ENCODE measurements around the gene RNPEPL1.

The RNPEPL1 gene

GRCh38 chr2:240622531-240623235 lies 54.4 kb downstream of the RNPEPL1 start:
- TF ChIP-seq GATA2 (IDR thresholded peaks at IDR 0.05; ENCODE audit: low read depth, low read length), result no peak
- no peak for TF ChIP-seq GATA3 (IDR thresholded peaks at IDR 0.05; ENCODE audit: low read depth, low read length)

GRCh38 chr2:240623531-240624010 lies 55.3 kb downstream of the RNPEPL1 start:
- TF ChIP-seq GATA2 (IDR thresholded peaks at IDR 0.05; ENCODE audit: low read depth, low read length) (no peak), GATA3 (IDR thresholded peaks at IDR 0.05; ENCODE audit: low read depth, low read length) (no peak)

GRCh38 chr2:240624011-240624949 lies 56.0 kb downstream of the RNPEPL1 start:
- TF ChIP-seq GATA2 (IDR thresholded peaks at IDR 0.05; ENCODE audit: low read depth, low read length) (no peak), GATA3 (IDR thresholded peaks at IDR 0.05; ENCODE audit: low read depth, low read length) (no peak)

GRCh38 chr2:240624950-240625621 lies 56.8 kb downstream of the RNPEPL1 start, which contains the start of gene GPR35:
TSS of gene GPR35 (plus strand) at chr2:240625480. CDS start at chr2:240629953, 4,473 bp downstream.
- TF ChIP-seq GATA2 (IDR thresholded peaks at IDR 0.05; ENCODE audit: low read depth, low read length) (no peak), GATA3 (IDR thresholded peaks at IDR 0.05; ENCODE audit: low read depth, low read length) (no peak)

- no peak for TF ChIP-seq GATA3 (IDR thresholded peaks at IDR 0.05; ENCODE audit: low read depth, low read length)
- no peak for TF ChIP-seq GATA2 (IDR thresholded peaks at IDR 0.05; ENCODE audit: low read depth, low read length)
Observed at GRCh38 chr2:240626531-240627300, 58.4 kb downstream of the RNPEPL1 start.

- TF ChIP-seq GATA3 (IDR thresholded peaks at IDR 0.05; ENCODE audit: low read depth, low read length) (no peak), GATA2 (IDR thresholded peaks at IDR 0.05; ENCODE audit: low read depth, low read length) (no peak)
Observed at GRCh38 chr2:240627736-240628506, 59.6 kb downstream of the RNPEPL1 start.

- TF ChIP-seq GATA3 (IDR thresholded peaks at IDR 0.05; ENCODE audit: low read depth, low read length) (no peak), GATA2 (IDR thresholded peaks at IDR 0.05; ENCODE audit: low read depth, low read length) (no peak)
Observed at GRCh38 chr2:240628507-240628807, 60.2 kb downstream of the RNPEPL1 start.

GRCh38 chr2:240628808-240629618 lies 60.7 kb downstream of the RNPEPL1 start:
- TF ChIP-seq GATA3 (IDR thresholded peaks at IDR 0.05; ENCODE audit: low read depth, low read length) (no peak), GATA2 (IDR thresholded peaks at IDR 0.05; ENCODE audit: low read depth, low read length) (no peak)

DNA sequence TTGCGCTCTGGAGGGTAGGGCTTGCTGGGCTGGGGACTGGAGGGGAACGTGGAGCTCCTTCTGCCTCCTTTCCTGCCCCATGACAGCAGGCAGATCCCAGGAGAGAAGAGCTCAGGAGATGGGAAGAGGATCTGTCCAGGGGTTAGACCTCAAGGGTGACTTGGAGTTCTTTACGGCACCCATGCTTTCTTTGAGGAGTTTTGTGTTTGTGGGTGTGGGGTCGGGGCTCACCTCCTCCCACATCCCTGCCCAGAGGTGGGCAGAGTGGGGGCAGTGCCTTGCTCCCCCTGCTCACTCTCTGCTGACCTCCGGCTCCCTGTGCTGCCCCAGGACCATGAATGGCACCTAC lies 61.3 kb downstream of the RNPEPL1 start:
- TF ChIP-seq GATA3 (IDR thresholded peaks at IDR 0.05; ENCODE audit: low read depth, low read length) (no peak), GATA2 (IDR thresholded peaks at IDR 0.05; ENCODE audit: low read depth, low read length) (no peak)

DNA sequence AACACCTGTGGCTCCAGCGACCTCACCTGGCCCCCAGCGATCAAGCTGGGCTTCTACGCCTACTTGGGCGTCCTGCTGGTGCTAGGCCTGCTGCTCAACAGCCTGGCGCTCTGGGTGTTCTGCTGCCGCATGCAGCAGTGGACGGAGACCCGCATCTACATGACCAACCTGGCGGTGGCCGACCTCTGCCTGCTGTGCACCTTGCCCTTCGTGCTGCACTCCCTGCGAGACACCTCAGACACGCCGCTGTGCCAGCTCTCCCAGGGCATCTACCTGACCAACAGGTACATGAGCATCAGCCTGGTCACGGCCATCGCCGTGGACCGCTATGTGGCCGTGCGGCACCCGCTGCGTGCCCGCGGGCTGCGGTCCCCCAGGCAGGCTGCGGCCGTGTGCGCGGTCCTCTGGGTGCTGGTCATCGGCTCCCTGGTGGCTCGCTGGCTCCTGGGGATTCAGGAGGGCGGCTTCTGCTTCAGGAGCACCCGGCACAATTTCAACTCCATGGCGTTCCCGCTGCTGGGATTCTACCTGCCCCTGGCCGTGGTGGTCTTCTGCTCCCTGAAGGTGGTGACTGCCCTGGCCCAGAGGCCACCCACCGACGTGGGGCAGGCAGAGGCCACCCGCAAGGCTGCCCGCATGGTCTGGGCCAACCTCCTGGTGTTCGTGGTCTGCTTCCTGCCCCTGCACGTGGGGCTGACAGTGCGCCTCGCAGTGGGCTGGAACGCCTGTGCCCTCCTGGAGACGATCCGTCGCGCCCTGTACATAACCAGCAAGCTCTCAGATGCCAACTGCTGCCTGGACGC lies 61.9 kb downstream of the RNPEPL1 start:
- no peak for TF ChIP-seq GATA3 (IDR thresholded peaks at IDR 0.05; ENCODE audit: low read depth, low read length)
- no peak for TF ChIP-seq GATA2 (IDR thresholded peaks at IDR 0.05; ENCODE audit: low read depth, low read length)

Data from SH-SY5Y (cell line).